Epithelial cell of prostate (primary cell): Measurements from ENCODE around the gene F8.
"Not testable (repeated sequence)": the region's sequence is repeated elsewhere in the genome, so short reads cannot be mapped to it uniquely, and the experiment has no call there.

Experiments
- DNase-seq: peaks from one replicate; pipeline ENCODE4 v3.0.0-alpha.2; 2011; ENCODE audit warnings: low read depth, low spot score
- H3K27ac ChIP-seq: fragments of 450-650 bp; 2 replicates; pipeline ENCODE4 v1.5.1; 2017; ENCODE audit warnings: mild to moderate bottlenecking

Gene F8

DNA sequence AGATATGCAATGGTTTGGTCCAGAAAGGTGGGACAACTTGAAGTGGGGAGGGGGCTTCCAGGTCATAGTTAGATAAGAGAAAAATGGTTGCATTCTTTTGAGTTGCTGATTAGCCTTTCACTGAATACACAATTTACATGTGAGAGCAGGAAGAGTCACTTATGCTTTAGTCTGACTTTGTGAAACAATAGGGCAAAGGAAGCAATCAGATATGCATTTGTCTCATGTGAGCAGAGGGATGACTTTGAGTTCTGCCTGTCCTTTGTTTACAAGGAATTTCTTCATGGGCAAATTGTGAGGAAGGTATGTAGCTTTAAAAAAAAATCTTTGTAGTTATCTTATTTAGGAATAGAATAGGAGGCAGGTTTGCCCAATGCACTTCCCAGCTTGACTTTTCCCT is 201.0 kb downstream of the F8 start:
- DNase-seq, result no peak
- H3K27ac ChIP-seq, result no peak overlapping the region

DNA sequence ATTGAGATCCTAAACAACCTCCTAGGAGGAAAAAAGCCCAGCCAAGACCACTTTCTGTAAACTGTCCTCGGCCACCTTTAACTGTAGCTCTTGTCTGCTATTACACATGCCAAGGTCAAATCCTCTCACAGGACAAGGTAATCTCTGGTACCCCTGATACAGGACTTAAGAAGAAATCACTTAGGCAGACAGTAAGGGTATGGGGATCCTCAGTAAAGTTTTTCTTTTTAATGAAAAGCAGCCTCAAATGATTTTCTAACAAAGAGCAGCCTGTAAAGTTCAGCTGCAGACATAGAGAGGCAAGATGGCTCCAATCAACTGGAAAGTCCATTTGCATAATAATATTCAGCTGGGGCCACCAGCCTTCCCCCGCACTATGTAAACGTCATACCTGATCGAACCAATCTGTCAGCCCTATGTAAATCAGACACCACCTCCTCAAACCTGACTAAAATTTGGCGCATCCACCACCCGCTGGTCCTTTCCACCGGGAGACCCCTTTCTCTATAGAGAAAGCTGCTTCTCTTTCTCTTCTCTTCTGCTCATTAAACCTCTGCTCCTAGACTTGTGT is 202.7 kb downstream of the F8 start:
- no peak overlapping the region for H3K27ac ChIP-seq
- no peak for DNase-seq

DNA sequence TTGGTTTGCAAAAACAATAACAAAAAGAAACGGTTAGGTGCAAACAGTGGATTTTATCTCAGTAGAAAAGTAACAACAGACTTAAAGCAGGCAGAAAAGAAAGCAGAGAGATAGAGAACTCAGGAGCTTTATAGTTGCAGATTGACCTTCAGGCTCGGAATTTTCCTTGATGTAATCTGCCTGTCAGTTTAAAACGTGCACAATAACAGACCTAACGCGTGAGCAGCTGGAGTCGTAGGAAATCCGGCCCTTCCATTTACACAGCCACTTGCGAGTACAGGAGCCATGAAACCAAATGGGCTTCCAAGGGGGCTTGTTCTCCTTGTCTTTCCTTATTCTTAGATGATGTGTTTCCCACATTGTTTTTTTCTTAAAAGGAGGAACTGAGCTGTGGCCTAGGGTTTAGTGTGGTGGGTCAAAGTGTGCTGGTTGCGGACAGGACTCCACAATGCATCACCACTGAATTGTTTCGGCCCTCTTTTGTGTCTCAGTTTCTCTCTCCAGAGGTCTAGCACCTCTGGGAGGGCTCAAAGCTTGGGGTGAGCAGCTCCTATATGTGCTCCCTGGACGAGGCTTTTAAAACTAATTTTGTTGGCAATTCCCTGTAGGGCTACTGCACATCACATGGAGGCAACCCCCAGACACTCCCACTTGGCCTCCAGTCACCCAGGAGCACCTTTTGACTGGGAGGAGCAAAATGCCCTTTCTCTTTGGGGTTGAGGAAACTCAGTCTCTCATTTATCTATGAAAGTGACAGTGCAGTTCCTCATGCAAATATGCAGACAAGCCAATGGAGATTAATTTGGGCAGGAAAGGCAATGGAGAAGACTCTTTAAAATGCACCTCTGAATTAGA is 203.4 kb downstream of the F8 start:
- no peak for DNase-seq
- H3K27ac ChIP-seq, result no peak overlapping the region

DNA sequence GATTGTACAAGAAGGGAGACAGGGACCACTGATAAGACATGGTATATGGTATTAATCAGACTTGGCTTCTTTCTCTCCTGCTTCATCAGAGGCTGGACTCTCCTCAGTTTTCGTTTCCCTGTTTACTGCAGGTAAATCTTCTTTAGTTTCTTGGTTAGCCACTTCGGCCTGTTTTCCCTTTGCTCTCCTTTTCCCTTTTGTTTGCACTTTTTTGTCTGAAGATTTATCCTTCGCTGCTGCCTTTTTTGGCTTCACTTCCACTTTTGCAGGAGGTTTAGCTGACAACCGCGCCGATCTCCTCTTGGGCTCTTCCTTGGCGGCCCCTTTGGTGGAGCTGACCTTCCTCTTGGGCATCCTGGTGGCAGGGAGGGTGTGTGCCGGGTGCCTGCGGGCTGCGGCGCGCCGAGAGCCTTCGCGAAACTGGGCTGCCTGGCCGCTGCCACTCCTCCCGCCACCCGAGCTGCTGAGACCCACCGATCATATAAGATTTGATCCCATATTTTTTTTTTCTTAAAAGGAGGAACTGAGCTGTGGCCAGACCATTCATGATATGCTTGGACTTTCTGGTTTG is 205.4 kb downstream of the F8 start:
- DNase-seq, H3K27ac ChIP-seq: not testable (repeated sequence)

DNA sequence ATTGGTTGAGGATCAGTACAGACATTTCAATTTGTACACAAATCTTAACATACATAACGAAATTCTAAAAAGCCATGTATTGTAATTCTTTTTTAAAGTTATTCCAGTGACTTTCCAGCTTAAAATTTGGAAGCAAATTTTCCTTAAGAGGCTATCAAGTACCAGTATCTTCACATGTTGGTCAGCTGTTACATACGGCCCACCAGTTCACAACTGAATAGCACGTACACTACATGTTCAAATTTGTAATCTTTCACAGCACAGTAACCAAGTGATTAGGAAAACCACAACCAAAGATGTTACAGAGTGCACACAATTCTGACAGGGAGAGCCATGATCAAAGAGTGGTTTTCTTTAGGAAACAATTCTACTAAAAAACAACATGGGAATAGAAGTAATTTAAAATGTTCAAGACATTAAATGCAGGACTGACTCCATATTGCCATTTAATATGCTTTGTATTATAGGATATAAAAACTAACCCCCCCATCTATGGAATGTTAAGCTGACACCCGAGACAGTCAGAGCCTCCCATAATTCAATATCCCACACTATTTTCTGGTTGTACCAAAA is 206.1 kb downstream of the F8 start:
- H3K27ac ChIP-seq, DNase-seq: not testable (repeated sequence)

DNA sequence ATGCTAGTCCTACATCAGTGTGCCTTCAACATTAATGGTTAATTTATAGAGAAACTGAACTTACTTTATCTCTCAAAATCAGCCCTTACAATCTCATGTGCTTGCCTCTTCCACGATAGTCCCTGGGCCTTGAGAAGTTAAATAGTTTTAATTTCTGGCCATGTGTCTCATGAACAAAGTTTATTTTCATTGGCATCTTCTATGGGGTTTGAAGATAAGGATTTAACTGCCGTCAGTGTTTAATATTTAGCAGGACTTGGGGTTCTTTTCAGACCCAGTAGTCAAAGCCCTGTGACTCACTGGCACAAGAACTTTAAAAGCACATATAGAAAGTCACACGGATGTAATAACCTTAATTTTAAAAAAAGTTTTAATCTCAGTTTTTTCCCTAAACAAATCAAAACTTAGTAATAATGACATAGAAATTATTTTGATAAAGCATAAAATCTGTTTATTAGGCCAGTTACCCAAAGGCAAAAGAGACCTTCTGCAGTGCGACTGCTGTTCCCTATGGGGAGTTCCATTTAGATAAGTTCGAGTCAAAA is 207.2 kb downstream of the F8 start:
- no peak for DNase-seq

DNA sequence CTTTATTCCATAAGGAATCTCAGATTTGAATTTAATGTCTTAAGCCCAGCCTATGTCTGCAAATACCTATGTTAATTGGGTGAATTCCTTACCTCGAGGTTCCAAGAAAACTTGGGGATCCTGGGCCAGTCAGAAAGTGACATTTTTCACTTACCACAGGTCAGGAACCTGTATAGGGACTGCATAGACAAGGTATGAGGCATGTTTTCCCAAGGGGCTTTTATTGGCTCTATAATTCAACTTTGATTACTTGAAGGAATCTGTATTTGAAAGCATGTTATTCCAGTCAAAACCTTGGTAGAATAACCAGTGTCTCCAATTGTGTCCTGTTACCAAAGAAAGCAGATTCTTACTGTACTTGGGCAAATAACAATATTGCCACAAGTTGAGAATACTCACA is 208.7 kb downstream of the F8 start:
- no peak overlapping the region for H3K27ac ChIP-seq
- DNase-seq, result no peak

More for the DNA sequence above, 207.2 kb downstream of the F8 start:
- no peak overlapping the region for H3K27ac ChIP-seq

DNA sequence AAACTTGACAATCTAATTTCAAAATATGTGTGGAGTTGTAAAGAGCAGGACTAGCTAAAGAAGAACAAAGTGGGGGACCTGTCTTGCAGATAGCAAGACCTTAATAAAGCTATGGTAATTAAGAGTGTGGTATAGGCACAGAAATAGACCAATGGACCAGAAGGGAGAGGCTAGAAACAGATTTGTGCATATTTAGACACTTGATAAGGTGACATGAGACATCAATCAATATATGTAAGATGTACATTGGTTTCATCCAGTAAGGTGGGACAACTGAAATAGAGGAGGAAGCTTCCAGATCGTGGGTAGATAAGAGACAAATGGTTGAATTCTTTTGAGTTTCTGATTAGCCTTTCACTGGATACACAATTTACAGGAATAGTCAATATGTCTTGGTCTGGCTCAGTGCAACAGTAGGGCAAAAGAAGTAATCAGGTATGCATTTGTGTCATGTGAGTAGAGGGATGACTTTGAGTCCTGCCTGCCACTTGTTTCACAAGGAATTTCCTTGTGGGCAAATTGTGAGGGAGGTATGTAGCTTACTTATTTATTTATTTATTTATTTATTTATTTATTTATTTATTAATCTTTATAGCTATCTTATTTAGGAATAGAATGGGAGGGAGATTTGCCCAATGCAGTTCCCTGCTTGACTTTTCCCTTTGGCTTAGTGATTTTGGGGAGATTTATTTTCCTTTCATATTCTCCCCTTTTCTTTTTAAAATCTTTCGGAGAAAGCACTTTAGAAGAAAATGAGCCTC is 210.0 kb downstream of the F8 start:
- no peak overlapping the region for H3K27ac ChIP-seq
- no peak for DNase-seq

DNA sequence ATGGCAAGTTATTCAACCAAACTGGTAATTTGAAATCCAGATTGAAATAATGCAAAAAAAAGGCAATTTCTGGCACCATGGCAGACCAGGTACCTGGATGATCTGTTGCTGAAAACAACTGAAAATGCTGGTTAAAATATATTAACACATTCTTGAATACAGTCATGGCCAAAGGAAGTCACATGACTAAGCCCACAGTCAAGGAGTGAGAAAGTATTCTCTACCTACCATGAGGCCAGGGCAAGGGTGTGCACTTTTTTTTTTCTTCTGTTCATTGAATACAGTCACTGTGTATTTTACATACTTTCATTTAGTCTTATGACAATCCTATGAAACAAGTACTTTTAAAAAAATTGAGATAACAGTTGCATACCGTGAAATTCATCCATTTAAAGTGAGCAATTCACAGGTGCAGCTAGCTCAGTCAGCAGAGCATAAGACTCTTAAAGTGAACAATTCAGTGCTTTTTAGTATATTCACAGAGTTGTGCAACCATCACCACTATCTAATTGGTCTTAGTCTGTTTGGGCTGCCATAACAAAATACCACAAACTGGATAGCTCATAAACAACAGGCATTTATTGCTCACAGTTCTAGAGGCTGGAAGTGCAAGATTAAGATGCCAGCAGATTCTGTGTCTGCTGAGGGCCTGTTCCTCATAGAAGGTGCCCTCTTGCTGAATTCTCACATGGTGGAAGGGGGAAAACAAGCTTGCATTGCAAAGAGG is 212.4 kb downstream of the F8 start:
- DNase-seq, result no peak
- no peak overlapping the region for H3K27ac ChIP-seq

DNA sequence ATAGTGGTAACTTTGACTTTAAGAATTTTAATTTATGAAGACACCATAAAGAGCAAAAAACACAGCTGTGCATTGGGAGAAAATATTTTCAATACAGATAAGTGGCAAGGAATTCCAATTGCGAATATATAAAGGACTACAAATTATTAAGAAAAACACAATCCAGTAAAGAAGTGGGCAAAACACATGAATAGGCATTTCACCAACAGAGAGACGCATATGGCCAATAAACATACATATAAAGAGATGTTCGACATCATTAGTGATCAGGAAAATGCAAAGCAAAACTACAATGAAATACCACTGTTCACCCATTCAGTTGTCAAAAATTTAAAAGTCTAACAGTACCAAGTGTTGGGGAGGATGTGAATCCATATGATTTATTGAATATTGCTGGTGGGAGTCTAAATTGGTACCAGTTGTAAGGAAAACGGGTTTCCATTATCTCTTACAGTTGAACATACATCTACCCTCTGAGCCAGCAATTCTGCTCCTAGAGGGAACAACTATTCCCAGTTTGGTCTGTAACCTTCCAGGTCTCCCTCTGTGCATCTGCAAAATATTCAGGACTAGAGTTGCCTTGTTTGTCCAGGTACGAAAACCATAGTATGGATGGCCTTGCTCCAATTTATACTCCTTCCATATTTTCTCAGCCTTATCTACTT is 215.6 kb downstream of the F8 start:
- DNase-seq, result no peak
- no peak overlapping the region for H3K27ac ChIP-seq

DNA sequence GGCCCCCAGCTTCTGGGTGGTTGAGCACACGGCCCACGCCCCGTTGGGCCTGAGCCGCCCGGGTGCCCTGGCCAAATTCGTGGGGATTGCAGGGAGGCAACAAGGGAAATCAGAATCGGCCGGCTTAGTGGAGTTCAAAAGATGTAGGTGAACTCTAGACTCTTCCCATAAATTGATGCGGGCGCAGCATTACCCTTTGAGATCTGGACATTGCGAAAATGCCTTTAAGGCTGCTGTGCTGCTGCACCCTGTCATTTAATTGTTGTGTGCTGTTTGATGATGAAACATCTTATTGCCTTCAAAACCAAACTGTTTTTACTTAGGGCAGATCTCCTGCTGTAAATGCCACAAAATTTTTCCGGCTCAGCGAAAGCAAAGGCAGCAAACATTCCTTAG is 216.8 kb downstream of the F8 start:
- DNase-seq, result no peak
- H3K27ac ChIP-seq, result no peak overlapping the region

DNA sequence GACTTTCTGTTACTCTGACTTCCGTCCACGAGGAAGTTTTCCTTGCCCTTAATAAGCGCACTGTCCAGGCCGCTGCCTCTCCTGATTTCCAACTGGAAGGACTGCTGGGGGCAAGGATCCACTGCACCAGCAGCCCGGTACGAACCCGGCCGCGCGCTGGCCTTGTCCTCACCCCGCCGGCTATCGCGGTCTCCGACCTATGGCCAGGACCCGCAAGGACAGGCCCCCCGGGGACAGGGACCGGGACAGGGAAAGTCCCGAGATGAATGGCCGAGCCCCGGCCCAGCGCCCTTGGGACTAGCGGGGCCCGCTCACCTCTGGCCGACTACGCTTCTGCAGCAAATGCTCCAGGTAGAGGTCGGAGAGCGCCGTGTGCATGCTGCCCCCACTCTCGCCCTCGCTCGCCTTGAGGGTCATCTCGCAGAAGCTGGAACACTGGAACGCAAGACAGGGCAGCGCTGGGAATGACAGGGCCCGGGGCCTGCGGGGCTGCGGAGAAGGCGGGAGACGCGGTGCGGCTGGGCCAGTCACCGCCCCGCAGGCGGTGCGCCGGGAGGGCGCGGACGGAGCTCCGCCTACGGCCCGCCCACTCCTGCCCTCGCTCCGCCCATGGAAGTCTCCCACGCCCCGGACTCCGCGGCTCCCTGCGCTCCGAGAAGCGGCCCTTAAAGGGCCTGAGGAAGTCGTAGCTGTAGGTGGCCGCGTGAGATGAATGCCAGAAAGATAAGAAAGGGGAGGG is 217.4 kb downstream of the F8 start, which contains the start of gene MPP1:
Gene MPP1, minus strand, starts transcription at position 529 of the 739 bp plus-strand sequence. Its CDS starts 112 bp downstream, at position 417.
- no peak within 1 kb of the TSS for H3K27ac ChIP-seq
- no peak for DNase-seq

DNA sequence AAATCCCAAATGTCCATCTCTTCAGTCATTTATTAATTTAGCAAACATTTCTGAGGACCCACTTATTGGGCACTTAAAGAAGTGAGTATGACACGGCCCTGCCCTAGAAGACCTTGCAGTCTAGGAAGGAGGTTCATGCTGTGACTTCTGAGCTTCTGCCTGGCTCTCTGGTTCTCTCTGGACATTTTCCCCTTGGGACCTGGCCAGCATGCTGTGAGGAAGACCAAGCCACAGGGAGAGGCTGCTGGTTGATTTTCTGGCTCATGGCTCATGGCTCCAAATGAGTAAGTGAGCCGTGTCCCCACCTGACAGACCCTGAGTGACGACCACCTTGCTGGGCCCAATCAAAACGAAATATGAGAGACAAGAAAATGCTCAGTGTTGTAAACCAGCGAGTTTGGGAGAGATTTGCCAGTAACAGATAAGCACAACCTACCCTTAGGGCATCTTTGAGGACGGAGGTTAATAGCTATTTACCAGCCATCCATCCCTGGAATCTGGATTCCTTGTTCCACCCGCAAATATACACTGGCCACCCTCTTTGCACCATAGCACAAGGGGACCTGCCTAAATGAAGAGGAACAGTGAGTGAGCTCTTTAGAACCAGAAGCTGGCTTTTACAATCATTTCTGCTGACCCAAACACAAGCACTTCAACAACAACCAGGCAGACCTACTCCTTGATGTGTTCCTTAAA is 218.1 kb downstream of the F8 start:
- no peak for DNase-seq
- H3K27ac ChIP-seq, result no peak overlapping the region

DNA sequence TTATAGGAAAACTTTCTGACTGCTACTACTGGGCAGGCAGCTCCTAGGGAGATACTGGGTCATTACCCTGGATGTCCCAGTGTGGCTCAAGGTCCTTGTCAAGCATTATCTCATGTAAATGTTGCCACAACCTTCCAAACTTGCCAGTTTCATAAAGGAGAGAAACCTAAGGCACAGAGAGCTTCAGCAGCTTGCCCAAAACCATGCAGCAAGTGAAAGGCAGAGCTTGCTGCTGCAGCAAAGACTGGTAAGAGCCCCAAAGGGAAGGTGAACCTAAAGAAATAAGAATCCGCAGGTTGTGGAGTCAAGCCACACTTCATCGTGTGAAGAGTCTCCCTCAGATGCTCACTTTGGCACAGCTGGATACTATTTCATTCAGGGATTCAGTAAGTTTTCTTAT is 219.6 kb downstream of the F8 start:
- DNase-seq, result no peak
- no peak overlapping the region for H3K27ac ChIP-seq

DNA sequence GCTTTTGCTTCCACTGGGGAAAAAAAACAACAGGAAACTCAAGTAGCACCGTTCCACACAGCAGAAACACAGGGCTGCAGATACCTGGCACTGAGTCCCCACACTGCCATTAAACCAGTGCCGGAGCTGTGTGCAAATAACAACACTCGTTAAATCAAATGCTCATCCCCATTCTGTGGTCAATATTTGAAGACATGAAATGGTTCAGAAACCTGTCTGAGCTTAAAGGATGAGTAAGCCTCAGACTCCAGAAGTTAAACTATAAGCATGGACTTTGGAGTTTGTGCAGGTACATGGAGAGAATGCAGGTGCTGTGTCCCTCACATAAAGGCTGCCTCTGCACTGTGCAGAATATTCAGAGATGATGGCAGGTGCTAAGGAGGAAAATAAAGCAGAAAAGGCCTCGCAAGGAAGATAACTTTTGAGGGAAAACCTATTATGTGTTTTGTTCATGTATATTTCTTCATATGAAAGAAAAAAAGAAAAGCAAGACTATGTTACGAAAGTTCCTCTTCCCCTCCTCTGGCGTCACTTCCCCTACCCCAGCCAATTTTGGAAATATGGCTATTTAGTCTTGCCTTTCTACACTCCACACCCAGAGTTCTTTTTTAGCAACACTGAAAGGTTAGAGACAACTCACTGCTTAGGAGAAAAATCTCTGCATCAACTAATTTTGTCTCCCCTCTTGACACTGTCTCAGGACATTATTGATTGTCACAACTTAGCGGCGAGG is 221.9 kb downstream of the F8 start:
- DNase-seq, result no peak
- no peak overlapping the region for H3K27ac ChIP-seq

DNA sequence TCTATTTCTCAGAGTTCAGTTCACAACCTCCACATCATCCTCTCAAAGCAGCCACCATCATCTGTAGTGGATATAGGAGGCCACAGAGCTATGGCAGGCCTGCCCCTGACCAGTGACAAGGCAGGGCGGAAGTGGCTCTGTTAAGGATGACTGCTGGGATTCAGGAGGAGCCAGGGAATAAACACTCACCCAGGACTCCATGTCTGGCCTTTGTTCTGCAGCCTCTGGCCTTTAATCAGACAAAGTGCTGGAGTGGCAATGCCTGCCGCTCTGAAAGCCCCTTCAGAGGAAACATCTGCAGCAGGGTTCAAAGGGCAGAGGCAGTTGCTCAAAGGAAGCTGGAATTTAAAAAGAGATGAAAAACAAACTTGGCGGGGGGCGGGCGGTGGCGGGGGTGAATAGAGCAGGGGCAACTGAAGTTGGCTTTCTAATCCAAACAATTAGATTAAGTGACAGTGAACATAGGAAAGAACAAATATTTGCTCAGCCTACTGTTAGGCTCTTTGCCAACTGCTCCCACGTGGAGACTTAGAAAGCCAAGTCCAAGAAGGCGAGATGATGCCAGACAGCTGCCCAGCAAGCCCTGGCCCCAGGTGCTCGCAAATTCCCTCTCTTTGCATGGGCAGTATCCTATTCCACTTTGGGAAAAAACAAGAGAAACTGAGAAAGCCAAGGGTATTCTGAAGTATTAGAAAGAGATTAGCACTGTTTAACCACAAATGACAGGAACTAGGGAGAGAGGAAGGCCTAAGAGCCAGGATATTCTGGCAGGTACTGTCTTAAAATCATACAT is 222.8 kb downstream of the F8 start:
- DNase-seq, result no peak
- H3K27ac ChIP-seq, result peak overlapping the region; percentile 35
